Left colon (tissue), 2 donors: Measurements from ENCODE around the gene TSTD1. TPM values are rescaled to one million over a fixed set of nuclear protein-coding genes. Genes with fewer than 3 reads are reported as not detected.

Source experiments
- ATAC-seq: fragments of 200-7000 bp; cut with Tn5 transposase; one replicate; pipeline ENCODE4 v1.9.1; 2020; ENCODE audit warnings: mild to moderate bottlenecking, moderate library complexity
- DNase-seq, 2 donors: peaks; one replicate each; pipeline ENCODE4 v3.0.0-alpha.2; 2020
- intact Hi-C, 2 donors: fragments of 100-400 bp; cut with DNase I in 1 of 2; cut with micrococcal nuclease in 1 of 2; formaldehyde crosslinking; loops; one replicate each; pipeline versions ENCODE4 v1.11.2 to v1.14.0; 2022; cut with DNase I, micrococcal nuclease
- long read RNA-seq: library from polyadenylated mRNA; unstranded; transcript quantifications from one replicate; pipeline ENCODE4 v2.0.0, GENCODE V29; 2021
- total RNA-seq, 2 donors: library from RNA; stranded (reverse); fragmentation: NEBNext Ultra II Directional; extraction: Animal tissue kit (Norgen Biotek cat#: 25700); gene quantifications; one replicate each; pipeline ENCODE4 v1.2.1, GENCODE V29; 2021
- donor health status: DM: no; HTN: no; CAD: no.
- donor health status: DM: yes; HTN: yes; CAD: no.

The TSTD1 gene
- total RNA-seq = 100 to 1,000 TPM in 1 of 2 donors, 10 to 100 TPM in 1; 92.1 to 120 TPM
- long read RNA-seq, transcript TSTD1-204 (4 exons, 593 nt) = major isoform, 63 of 84 reads
- long read RNA-seq, partial matches to known transcripts = 1 of 84 reads
- long read RNA-seq, other reads (novel, unspliced or antisense) = 10 of 84 reads

GRCh38 chr1:161038523-161039153 lies at the start of gene TSTD1:
TSS of gene TSTD1 (minus strand) at chr1:161038964. CDS start at chr1:161038889, 75 bp downstream.
- intact Hi-C loops = no loop called here
- peak; percentile 88 for ATAC-seq
- DNase-seq = peak; percentile 90 to 93

GRCh38 chr1:161086457-161086856 lies 47.7 kb upstream of the TSTD1 start:
- intact Hi-C loops = no loop called here
- DNase-seq (no peak), ATAC-seq (peak; percentile 32)

- peak in 1 of 2 donors; percentile 21 for DNase-seq
- intact Hi-C loops = no loop called here
- ATAC-seq = no peak
Measured at GRCh38 chr1:161085165-161085564, 46.4 kb upstream of the TSTD1 start.

- intact Hi-C loops = no loop called here
- DNase-seq = peak in 1 of 2 donors; percentile 17
- no peak for ATAC-seq
Measured at GRCh38 chr1:161084597-161084988, 45.8 kb upstream of the TSTD1 start.

- intact Hi-C loops = no loop called here
- ATAC-seq (no peak), DNase-seq (no peak)
Measured at GRCh38 chr1:161083748-161084596, 45.2 kb upstream of the TSTD1 start.

- ATAC-seq (peak; percentile 85), DNase-seq (peak; percentile 67 to 91)
- intact Hi-C loops = no loop called here
Measured at GRCh38 chr1:161082996-161083747, 44.4 kb upstream of the TSTD1 start.

GRCh38 chr1:161082483-161082882 lies 43.7 kb upstream of the TSTD1 start:
- intact Hi-C loops = no loop called here
- ATAC-seq = no peak
- no peak for DNase-seq

GRCh38 chr1:161081519-161081918 lies 42.8 kb upstream of the TSTD1 start:
- intact Hi-C loops = no loop called here
- no peak for DNase-seq
- no peak for ATAC-seq

GRCh38 chr1:161080441-161081405 lies 42.0 kb upstream of the TSTD1 start:
- intact Hi-C loops = no loop called here
- no peak for DNase-seq
- no peak for ATAC-seq

- intact Hi-C loops = no loop called here
- ATAC-seq (no peak), DNase-seq (no peak)
Measured at GRCh38 chr1:161079436-161080110, 40.8 kb upstream of the TSTD1 start.

- DNase-seq (no peak), ATAC-seq (no peak)
- intact Hi-C loops = no loop called here
Measured at GRCh38 chr1:161077426-161077825, 38.7 kb upstream of the TSTD1 start.

- ATAC-seq (no peak), DNase-seq (no peak)
- intact Hi-C loops = no loop called here
Measured at GRCh38 chr1:161076410-161076809, 37.6 kb upstream of the TSTD1 start.

- intact Hi-C loops = no loop called here
- no peak for DNase-seq
- ATAC-seq = no peak
Measured at GRCh38 chr1:161074676-161075368, 36.1 kb upstream of the TSTD1 start.

GRCh38 chr1:161073474-161074121 lies 34.8 kb upstream of the TSTD1 start:
- ATAC-seq (peak; percentile 95), DNase-seq (peak; percentile 70)
- intact Hi-C loops = no loop called here

- ATAC-seq (no peak), DNase-seq (no peak)
- intact Hi-C loops = no loop called here
Measured at GRCh38 chr1:161072751-161073449, 34.1 kb upstream of the TSTD1 start.

GRCh38 chr1:161071886-161072371 lies 33.2 kb upstream of the TSTD1 start:
- peak; percentile 40 for ATAC-seq

More at GRCh38 chr1:161071886-161072371, 33.2 kb upstream of the TSTD1 start:
- intact Hi-C loops = no loop called here
- DNase-seq = peak; percentile 53 to 74
